IMR-90 (cell line): ENCODE measurements around the gene RAB23. TPM values are rescaled to one million over a fixed set of nuclear protein-coding genes. Genes with fewer than 3 reads are reported as not detected.
A peak's percentile ranks its signal among the peaks of the same experiment; 100 is the strongest.

ENCODE experiments used
- ATAC-seq: fragments of 200-7000 bp; cut with Tn5 transposase; 2 replicates; pipeline ENCODE4 v1.9.1; 2020; ENCODE audit warnings: low read depth, mild to moderate bottlenecking, moderate library complexity
- BruUV-seq: library from RNA; stranded (reverse); fragments of 400-500 nt; replicated peaks from 2 replicates; lab custom pipeline; 2021; lab: Mats Ljungman, UMichigan
- CTCF ChIA-PET: fragments of 300-600 bp; formaldehyde crosslinking; extraction: SDS; loops from one replicate; lab custom pipeline; 2021; ENCODE audit warnings: antibody characterized with exemption; lab: Yijun Ruan, JAX
- POLR2A ChIA-PET: fragments of 300-600 bp; sonication (Branson Sonifier 250); formaldehyde crosslinking; loops from one replicate; lab custom pipeline; 2022; ENCODE audit warnings: antibody characterized with exemption; ENCODE audit not compliant: unreplicated experiment; lab: Charles Lee
- DNase-seq: peaks from one replicate; pipeline ENCODE4 v3.0.0; 2013
- H2AFZ ChIP-seq: replicated peaks from 2 replicates; pipeline ENCODE3; 2013; ENCODE audit warnings: low read length, mild to moderate bottlenecking; ENCODE audit not compliant: poor library complexity
- H2AK5ac ChIP-seq: 2 replicates; pipeline ENCODE4 v1.6.1; 2013; ENCODE audit warnings: low read depth, low read length, inconsistent platforms
- H2AK9ac ChIP-seq: replicated peaks from 2 replicates; pipeline ENCODE3; 2013; ENCODE audit warnings: mild to moderate bottlenecking, low read depth, low read length, moderate library complexity; ENCODE audit not compliant: poor library complexity
- H2BK120ac ChIP-seq: 2 replicates; pipeline ENCODE4 v1.6.1; 2013; ENCODE audit warnings: low read depth, low read length, inconsistent platforms
- H2BK15ac ChIP-seq: 3 replicates; pipeline ENCODE4 v1.6.1; 2013; ENCODE audit warnings: low read depth, low read length, inconsistent platforms
- H2BK20ac ChIP-seq: 2 replicates; pipeline ENCODE4 v1.6.1; 2013; ENCODE audit warnings: low read depth, mild to moderate bottlenecking, inconsistent platforms, low read length, moderate library complexity
- H2BK5ac ChIP-seq: 2 replicates; pipeline ENCODE4 v1.6.1; 2013; ENCODE audit warnings: mild to moderate bottlenecking, low read depth, low read length, inconsistent platforms; ENCODE audit not compliant: poor library complexity, severe bottlenecking
- H3K14ac ChIP-seq: replicated peaks from 2 replicates; pipeline ENCODE4 v1.6.1; 2013; ENCODE audit warnings: low read depth, low read length, inconsistent platforms
- H3K18ac ChIP-seq: 2 replicates; pipeline ENCODE4 v1.6.1; 2013; ENCODE audit warnings: low read depth, low read length, control low read depth
- H3K23ac ChIP-seq: 2 replicates; pipeline ENCODE4 v1.6.1; 2013; ENCODE audit warnings: low read depth, low read length, inconsistent platforms
- H3K27ac ChIP-seq: 2 replicates; pipeline ENCODE4 v1.5.1; 2013; ENCODE audit warnings: mild to moderate bottlenecking, control low read depth, low read length; ENCODE audit not compliant: insufficient read depth
- H3K27me3 ChIP-seq: 2 replicates; pipeline ENCODE4 v1.6.1; 2013; ENCODE audit warnings: low read length; ENCODE audit not compliant: control insufficient read depth, insufficient read depth
- H3K36me3 ChIP-seq: 2 replicates; pipeline ENCODE4 v1.6.1; 2013; ENCODE audit warnings: low read length, mixed read lengths; ENCODE audit not compliant: control insufficient read depth, insufficient read depth
- H3K4ac ChIP-seq: 2 replicates; pipeline ENCODE4 v1.6.1; 2013; ENCODE audit warnings: low read depth, low read length, inconsistent platforms
- H3K4me1 ChIP-seq: 2 replicates; pipeline ENCODE4 v1.6.1; 2013; ENCODE audit warnings: low read length, mixed read lengths; ENCODE audit not compliant: control insufficient read depth, insufficient read depth
- H3K4me2 ChIP-seq: 2 replicates; pipeline ENCODE4 v1.6.1; 2013; ENCODE audit warnings: low read depth, mild to moderate bottlenecking, control low read depth, low read length, moderate library complexity
- H3K4me3 ChIP-seq: 2 replicates; pipeline ENCODE4 v1.5.1; 2013; ENCODE audit warnings: low read depth, mild to moderate bottlenecking, control low read depth, low read length, moderate library complexity; ENCODE audit not compliant: insufficient read depth
- H3K56ac ChIP-seq: 2 replicates; pipeline ENCODE4 v1.6.1; 2013; ENCODE audit warnings: low read length, inconsistent platforms; ENCODE audit not compliant: insufficient read depth; ENCODE audit errors: extremely low read depth
- H3K79me1 ChIP-seq, 2 experiments: 2 replicates each; pipeline ENCODE4 v1.6.1; 2013; ENCODE audit warnings: low read length in 2 of 2, inconsistent platforms in 1 of 2, low read depth in 1 of 2
- H3K9ac ChIP-seq: 2 replicates; pipeline ENCODE4 v1.6.1; 2013; ENCODE audit warnings: low read depth, low read length, control low read depth
- H3K9me1 ChIP-seq: 2 replicates; pipeline ENCODE4 v1.6.1; 2013; ENCODE audit warnings: low read length, inconsistent platforms; ENCODE audit not compliant: insufficient read depth
- H3K9me3 ChIP-seq: 2 replicates; pipeline ENCODE4 v1.6.1; 2013; ENCODE audit warnings: low read length; ENCODE audit not compliant: control insufficient read depth, insufficient read depth
- H4K20me1 ChIP-seq: 2 replicates; pipeline ENCODE4 v1.6.1; 2013; ENCODE audit warnings: low read length, inconsistent platforms; ENCODE audit not compliant: insufficient read depth
- H4K5ac ChIP-seq: 2 replicates; pipeline ENCODE4 v1.6.1; 2013; ENCODE audit warnings: mild to moderate bottlenecking, low read depth, low read length, control low read depth
- H4K8ac ChIP-seq, 2 experiments: 2 replicates each; pipeline ENCODE4 v1.6.1; 2013; ENCODE audit warnings: low read depth in 2 of 2, low read length in 2 of 2, control low read depth in 1 of 2, inconsistent platforms in 1 of 2
- H4K91ac ChIP-seq: 2 replicates; pipeline ENCODE4 v1.6.1; 2013; ENCODE audit warnings: low read depth, low read length, inconsistent platforms; ENCODE audit not compliant: insufficient read depth
- BHLHE40 ChIP-seq: fragments of 150-350 bp; IDR thresholded peaks from 2 replicates; pipeline ENCODE4 v1.6.1; 2016; ENCODE audit warnings: mild to moderate bottlenecking, low read depth, low read length
- CEBPB ChIP-seq: IDR thresholded peaks from 2 replicates; pipeline ENCODE4 v1.6.1; 2012; ENCODE audit warnings: low read depth, low read length, improper control_type of control experiment
- CHD1 ChIP-seq: IDR thresholded peaks from 2 replicates; pipeline ENCODE4 v1.6.1; 2012; ENCODE audit warnings: low read depth, low read length, improper control_type of control experiment
- CTCF ChIP-seq: conservative IDR thresholded peaks from 2 replicates; pipeline ENCODE4 v1.5.1; 2012; ENCODE audit warnings: mild to moderate bottlenecking, low read depth, low read length, improper control_type of control experiment
- ELK1 ChIP-seq: fragments of 150-350 bp; IDR thresholded peaks from 2 replicates; pipeline ENCODE4 v1.6.1; 2016; ENCODE audit warnings: low read depth, mild to moderate bottlenecking, low read length, moderate library complexity, borderline replicate concordance
- FOS ChIP-seq: fragments of 150-350 bp; IDR thresholded peaks from 2 replicates; pipeline ENCODE4 v1.6.1; 2016; ENCODE audit warnings: low read depth, low read length
- MAFK ChIP-seq: IDR thresholded peaks from 2 replicates; pipeline ENCODE4 v1.6.1; 2012; ENCODE audit warnings: low read depth, low read length, improper control_type of control experiment
- MAZ ChIP-seq: IDR thresholded peaks from 2 replicates; pipeline ENCODE4 v1.6.1; 2012; ENCODE audit warnings: low read depth, mild to moderate bottlenecking, low read length, improper control_type of control experiment, moderate library complexity, borderline replicate concordance
- MXI1 ChIP-seq: IDR thresholded peaks from 2 replicates; pipeline ENCODE4 v1.6.1; 2012; ENCODE audit warnings: low read depth, mild to moderate bottlenecking, low read length, moderate library complexity, borderline replicate concordance
- NFE2L2 ChIP-seq: fragments of 150-350 bp; IDR thresholded peaks from 2 replicates; pipeline ENCODE4 v1.6.1; 2016; ENCODE audit warnings: low read depth, mild to moderate bottlenecking, low read length
- POLR2A ChIP-seq: IDR thresholded peaks from 2 replicates; pipeline ENCODE4 v1.6.1; 2012; ENCODE audit warnings: mild to moderate bottlenecking, low read depth, low read length
- RAD21 ChIP-seq: IDR thresholded peaks from 2 replicates; pipeline ENCODE4 v1.6.1; 2012; ENCODE audit warnings: low read length, improper control_type of control experiment
- RCOR1 ChIP-seq: IDR thresholded peaks from 2 replicates; pipeline ENCODE4 v1.6.1; 2012; ENCODE audit warnings: mild to moderate bottlenecking, low read length, improper control_type of control experiment; ENCODE audit not compliant: insufficient replicate concordance
- RFX5 ChIP-seq: IDR thresholded peaks from 2 replicates; pipeline ENCODE4 v1.8.0; 2012; ENCODE audit warnings: low read depth, mild to moderate bottlenecking, low read length, moderate library complexity
- SMC3 ChIP-seq: fragments of 150-350 bp; IDR thresholded peaks from 2 replicates; pipeline ENCODE4 v1.6.1; 2016; ENCODE audit warnings: low read depth, mild to moderate bottlenecking, antibody characterized with exemption, low read length, moderate library complexity
- USF2 ChIP-seq: fragments of 150-350 bp; IDR thresholded peaks from 2 replicates; pipeline ENCODE4 v1.6.1; 2017; ENCODE audit warnings: mild to moderate bottlenecking, antibody characterized with exemption, low read length, low read depth
- WGBS, 2 experiments: methylation state at CpG; one replicate each; pipeline versions ENCODE4 v1.1.5 to v1.1.7; 2013; ENCODE audit warnings: missing lambda C conversion rate in 2 of 2; ENCODE audit not compliant: insufficient read length in 1 of 2; ENCODE audit errors: extremely low coverage in 2 of 2; 5-methylcytosine and 5-hydroxymethylcytosine counted together
- dilution Hi-C: fragments of 300-500 bp; cut with HindIII; formaldehyde crosslinking; loops from one replicate; pipeline ENCODE4 v1.14.3; 2018; ENCODE audit warnings: low sequenced_read_pairs; ENCODE audit not compliant: unreplicated experiment
- in situ Hi-C: fragments of 300-500 bp; cut with MboI; formaldehyde crosslinking; loops from 3 replicates; pipeline ENCODE4 v1.14.3; 2019; ENCODE audit warnings: low sequenced_read_pairs, inconsistent platforms, mixed read lengths
- intact Hi-C: fragments of 100-400 bp; cut with micrococcal nuclease; formaldehyde crosslinking; loops from 2 replicates; pipeline ENCODE4 v1.10.0; 2022
- polyA plus RNA-seq, 3 experiments: library from polyadenylated mRNA; depleted of rRNA; stranded (reverse); fragments of >200 nt; gene quantifications; 2 replicates each; pipeline ENCODE4 v1.2.3, GENCODE V29; 2012; ENCODE audit warnings: low replicate concordance in 1 of 3
- total RNA-seq: library from RNA; depleted of rRNA; stranded (reverse); fragments of >200 nt; gene quantifications from 2 replicates; pipeline ENCODE4 v1.2.3, GENCODE V29; 2012

The RAB23 gene
- total and polyA plus RNA-seq, 2 of the 4 experiments (the other 2 are of a cell fraction): 10.8 to 13.3 TPM

GRCh38 chr6:57174511-57174907 is 47.6 kb downstream of the RAB23 start:
- CTCF ChIA-PET: no interaction called here
- Histone ChIP-seq H3K36me3 (peaks cover 15% of the 10 kb centered on the region), H3K14ac (no peak overlapping the region), H4K20me1 (peaks cover 36% of the 10 kb centered on the region), H2AK9ac (no peak overlapping the region), H4K91ac (no peak overlapping the region), H3K27ac (peak overlapping the region; percentile 14; the same call in 1 of the 2 replicates), H3K4me2 (peak overlapping the region; percentile 95), H3K18ac (no peak overlapping the region), H2BK120ac (no peak overlapping the region), H2AFZ (no peak overlapping the region), H3K79me1 (peaks cover 0 to 39% of the 10 kb centered on the region in 2 experiments; a peak in 3 of 4 replicates), H3K4me3 (peak overlapping the region; percentile 97), H2AK5ac (no peak overlapping the region), H3K27me3 (no peaks in the 10 kb centered on the region), H3K56ac (no peak overlapping the region), H2BK5ac (peak overlapping the region; percentile 94), H3K23ac (no peak overlapping the region; the same call in 1 of the 2 replicates), H3K9ac (peak overlapping the region; percentile 97; the same call in 1 of the 2 replicates), H4K8ac (no peak overlapping the region; a peak in 1 of 4 replicates), H2BK20ac (no peak overlapping the region), H3K9me3 (no peaks in the 10 kb centered on the region), H3K4ac (peak overlapping the region; percentile 81; the same call in 1 of the 2 replicates), H2BK15ac (no peak overlapping the region), H3K4me1 (peaks cover 16% of the 10 kb centered on the region), H3K9me1 (peaks cover 13% of the 10 kb centered on the region), H4K5ac (no peak overlapping the region)
- ATAC-seq: no peak
- POLR2A ChIA-PET: no interaction called here
- DNase-seq: no peak
- intact Hi-C loops (loop anchor here (2.0 to 5.0 kb wide), 4 partner anchors 92 to 272 kb away; partner anchors contain the start of genes BEND6 and KIAA1586), dilution Hi-C loops (no loop called here), in situ Hi-C loops (no loop called here)
- BruUV-seq: no TSS peak
- no peak for TF ChIP-seq CTCF
- TF ChIP-seq RFX5: no peak
- no peak for TF ChIP-seq RCOR1
- no peak for TF ChIP-seq ELK1
- no peak for TF ChIP-seq MAFK
- TF ChIP-seq CHD1: no peak
- TF ChIP-seq FOS: no peak
- TF ChIP-seq BHLHE40: no peak
- no peak for TF ChIP-seq RAD21
- no peak for TF ChIP-seq USF2
- TF ChIP-seq POLR2A: no peak
- no peak for TF ChIP-seq SMC3
- TF ChIP-seq MAZ: no peak
- TF ChIP-seq MXI1: no peak
- no peak for TF ChIP-seq CEBPB
- TF ChIP-seq NFE2L2: no peak
- no CpG with 5 or more reads among the region's 3 CpGs for WGBS, 2 experiments
